Stimulated activated CD4-positive, alpha-beta T cell treated with anti-CD3 and anti-CD28 coated beads, Interleukin-12 subunit alpha, Interleukin-12 subunit beta, amount 100 ng/mL, for 48 hours (primary cell): ENCODE data around the gene GPSM1.

Experiments
- DNase-seq, 3 donors: peaks; one replicate each; pipeline ENCODE4 v3.0.0-alpha.2; 2020; ENCODE audit warnings: low read depth in 2 of 3, low spot score in 1 of 3

The GPSM1 gene, protein sequence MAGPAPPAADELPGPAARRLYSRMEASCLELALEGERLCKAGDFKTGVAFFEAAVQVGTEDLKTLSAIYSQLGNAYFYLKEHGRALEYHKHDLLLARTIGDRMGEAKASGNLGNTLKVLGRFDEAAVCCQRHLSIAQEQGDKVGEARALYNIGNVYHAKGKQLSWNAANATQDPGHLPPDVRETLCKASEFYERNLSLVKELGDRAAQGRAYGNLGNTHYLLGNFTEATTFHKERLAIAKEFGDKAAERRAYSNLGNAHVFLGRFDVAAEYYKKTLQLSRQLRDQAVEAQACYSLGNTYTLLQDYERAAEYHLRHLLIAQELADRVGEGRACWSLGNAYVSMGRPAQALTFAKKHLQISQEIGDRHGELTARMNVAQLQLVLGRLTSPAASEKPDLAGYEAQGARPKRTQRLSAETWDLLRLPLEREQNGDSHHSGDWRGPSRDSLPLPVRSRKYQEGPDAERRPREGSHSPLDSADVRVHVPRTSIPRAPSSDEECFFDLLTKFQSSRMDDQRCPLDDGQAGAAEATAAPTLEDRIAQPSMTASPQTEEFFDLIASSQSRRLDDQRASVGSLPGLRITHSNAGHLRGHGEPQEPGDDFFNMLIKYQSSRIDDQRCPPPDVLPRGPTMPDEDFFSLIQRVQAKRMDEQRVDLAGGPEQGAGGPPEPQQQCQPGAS

GRCh38 chr9:136327304-136327974 is at the start of gene GPSM1:
TSS of gene GPSM1 (plus strand) at chr9:136327539. CDS start at chr9:136327696, 157 bp downstream.
- DNase-seq = peak in 1 of 3 donors; percentile 31

- DNase-seq = no peak
These were observed 49.6 kb upstream of the GPSM1 start for GRCh38 chr9:136277746-136278145.

DNA sequence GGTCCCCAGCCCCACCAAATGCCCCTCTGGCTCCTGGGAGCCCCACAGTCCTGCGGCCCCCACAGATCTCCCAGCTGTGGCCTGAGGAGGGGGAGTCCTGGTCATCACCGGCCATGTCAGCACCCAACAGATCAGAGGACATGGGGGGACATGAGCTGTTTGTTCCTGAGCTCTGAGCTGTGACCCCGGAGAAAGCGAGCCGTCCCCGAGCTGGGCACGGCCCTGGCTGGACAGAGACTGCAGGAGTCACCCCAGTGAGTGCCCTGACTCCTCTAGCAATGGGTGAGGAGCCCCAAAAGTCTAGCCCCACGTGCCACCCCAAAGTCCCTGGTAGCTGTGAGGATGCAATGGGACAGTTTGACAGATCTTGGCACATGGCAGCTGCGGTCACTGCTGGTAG is 49.1 kb upstream of the GPSM1 start:
- no peak for DNase-seq

GRCh38 chr9:136278894-136279293 is 48.4 kb upstream of the GPSM1 start:
- DNase-seq = no peak

- no peak for DNase-seq
These were observed 47.9 kb upstream of the GPSM1 start for GRCh38 chr9:136279471-136279870.

GRCh38 chr9:136280535-136281315 is 46.6 kb upstream of the GPSM1 start:
- no peak for DNase-seq

DNA sequence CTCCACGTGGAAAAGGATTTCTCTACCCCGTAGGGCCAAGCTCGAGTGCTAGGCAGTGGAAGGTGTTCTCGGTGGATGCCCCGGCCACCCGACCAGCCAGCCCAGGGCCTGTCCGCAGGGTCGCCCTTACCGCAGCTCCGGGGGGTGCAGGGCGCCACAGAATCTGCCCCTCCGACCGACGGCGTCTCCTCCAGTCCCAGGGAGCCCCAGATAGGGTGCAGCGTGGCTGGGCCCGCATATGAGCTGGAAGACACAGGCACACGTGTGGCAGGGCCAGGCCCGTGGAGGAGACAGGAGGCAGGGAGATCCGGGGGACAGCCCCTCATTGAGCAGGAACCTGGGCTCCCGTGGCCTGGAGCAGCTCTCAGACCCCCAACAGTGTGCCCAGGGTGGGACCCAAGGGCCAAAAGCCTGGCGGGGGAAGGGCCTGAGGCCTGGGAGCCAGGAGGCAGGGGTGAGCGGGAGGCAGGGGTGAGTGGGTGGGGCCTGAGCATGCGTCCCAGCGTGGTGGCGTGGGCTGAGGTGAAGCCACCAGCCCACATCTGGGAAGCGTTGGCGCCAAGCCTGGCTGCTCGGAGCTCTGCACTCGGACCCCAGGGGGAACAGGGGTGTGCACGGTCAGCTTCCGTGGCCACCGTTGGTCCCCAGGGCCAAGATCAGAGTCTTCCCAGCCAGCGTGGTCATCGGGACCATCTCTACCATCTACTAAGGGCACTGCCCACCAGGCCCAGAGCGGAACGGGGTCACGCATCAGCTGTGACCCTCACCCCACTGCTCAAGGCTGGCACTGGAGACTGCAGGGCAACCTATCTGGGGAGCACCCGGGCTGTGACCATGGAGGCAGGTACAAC is 45.7 kb upstream of the GPSM1 start:
- DNase-seq = no peak

DNA sequence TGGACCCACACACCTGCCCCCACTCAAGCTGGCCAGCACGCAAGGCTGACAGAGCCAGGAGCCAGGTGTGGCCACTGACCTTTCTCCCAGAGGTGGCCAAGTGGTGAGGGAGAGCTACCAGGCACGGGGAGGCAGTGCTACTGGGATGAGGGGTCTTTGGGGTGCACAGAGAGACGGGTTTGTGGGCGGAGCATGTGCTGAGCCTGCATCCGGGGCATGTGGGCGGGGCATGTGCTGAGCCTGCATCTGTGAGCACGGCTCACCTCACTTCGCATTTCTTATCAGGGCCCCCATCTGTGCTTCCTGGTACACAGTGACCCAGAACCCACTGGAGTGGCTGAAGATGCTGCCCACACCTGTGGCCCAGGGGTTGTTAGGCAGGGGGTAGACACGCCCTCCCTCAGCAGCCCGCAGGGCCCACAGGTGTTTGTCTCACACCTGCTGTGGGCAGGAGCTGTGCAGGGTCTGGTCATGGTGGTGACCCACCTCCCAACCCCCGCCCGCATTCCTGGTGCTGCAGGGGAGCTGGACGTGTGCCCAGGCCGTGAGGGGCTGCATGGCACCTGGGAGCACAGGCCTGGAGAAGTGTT is 45.0 kb upstream of the GPSM1 start:
- no peak for DNase-seq

GRCh38 chr9:136283291-136284235 is 43.8 kb upstream of the GPSM1 start:
- peak; percentile 54 to 80 (median 58) for DNase-seq

DNA sequence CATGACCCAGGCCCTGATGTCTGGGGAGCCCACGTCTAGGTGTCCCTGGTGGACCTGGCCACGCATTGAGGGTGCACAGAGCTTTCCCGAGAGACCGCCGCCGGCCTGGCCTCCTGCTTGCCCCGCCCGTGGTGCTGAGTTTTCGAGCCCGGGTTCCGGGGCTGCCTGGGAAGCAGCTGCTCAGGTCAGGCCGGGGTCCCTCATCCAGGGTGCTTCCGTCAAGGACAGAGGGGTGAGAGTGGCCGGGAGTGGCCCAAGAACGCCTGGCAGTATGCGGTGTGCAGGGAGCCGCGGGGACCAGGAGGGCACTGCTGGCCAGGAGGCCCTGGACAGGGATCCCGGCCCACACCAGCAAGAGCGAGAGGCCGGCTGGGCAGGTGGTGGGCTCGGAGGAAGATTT is 43.0 kb upstream of the GPSM1 start:
- DNase-seq = no peak

DNA sequence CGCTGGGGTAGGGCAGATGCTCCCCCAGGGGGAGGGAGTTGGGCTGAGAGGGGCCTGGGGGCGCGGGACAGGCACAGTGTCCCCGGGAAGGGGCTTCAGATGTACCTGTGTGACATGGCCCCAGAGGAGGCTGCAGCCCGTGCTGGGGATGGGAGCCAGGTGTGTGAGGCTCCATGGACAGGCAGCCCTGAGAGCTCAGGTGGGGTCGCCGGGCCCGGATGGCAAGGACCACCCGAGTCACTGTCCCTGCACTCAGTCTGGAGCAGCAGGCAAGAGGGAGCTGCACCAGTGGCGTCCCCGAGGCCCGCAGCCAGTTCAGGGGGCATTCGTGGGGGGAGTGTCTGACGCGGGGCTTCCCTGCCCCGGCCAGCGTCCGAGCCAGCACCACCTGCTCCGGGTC is 42.4 kb upstream of the GPSM1 start:
- no peak for DNase-seq

DNA sequence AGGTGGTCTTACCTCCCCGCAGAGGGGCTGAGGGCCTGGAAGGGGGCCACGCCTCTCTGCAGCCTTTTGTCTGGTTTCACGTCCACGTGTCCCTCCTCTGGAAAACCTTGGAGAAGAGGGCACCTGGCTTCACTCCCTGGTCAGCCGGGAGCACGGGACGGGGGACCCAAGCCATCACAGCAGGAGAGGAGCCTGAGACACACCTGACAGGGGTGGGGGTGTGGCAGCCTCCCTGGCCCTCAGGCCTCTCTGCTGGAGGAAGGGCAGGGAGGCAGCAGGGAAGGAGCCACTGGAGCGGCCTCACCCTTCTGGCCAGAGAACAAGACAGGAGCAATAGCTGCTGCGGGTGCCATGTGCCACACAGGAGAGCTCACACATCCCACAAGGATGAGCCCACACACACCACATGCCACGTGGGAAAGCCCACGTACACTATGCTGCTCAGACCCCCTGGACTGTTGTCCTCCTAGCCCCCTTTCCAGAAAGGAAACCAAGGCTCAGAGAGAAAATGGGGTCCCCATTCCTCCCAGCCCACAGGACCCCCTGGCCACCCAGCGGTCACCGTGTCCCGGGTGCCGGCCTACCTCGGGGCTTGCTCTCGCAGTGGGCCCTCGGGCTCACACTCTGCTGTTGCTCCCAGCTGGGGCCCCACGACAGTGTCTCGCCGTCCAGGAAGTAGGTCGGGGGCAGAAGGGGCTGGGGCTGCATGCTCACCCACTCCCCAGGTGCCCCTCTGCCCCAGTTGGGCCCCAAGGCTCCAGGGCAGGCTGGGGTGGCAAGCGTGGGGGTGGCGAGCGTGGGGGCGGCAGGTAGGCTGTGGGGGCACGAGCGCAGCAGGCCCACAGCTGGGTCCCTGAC is 41.6 kb upstream of the GPSM1 start:
- DNase-seq = no peak

- DNase-seq = no peak
These were observed 40.9 kb upstream of the GPSM1 start for GRCh38 chr9:136286359-136286986.

DNA sequence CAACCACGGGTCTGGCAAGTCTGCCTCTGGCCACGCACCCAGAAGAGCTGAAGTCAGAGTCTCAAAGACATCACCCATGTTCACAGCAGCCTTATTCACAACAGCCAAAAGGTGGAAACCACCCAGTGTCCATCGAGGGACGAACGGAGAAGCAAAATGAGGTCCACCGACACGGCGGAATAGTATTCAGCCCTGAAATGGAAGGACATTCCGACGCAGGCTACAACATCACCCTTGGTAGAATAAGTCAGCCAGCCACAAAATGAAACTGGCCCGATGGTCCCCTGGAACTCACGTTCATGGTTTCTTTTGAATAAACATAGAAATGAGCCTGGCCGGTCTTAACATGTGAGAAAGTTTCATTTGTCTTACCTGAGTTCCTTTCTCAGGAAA is 40.4 kb upstream of the GPSM1 start:
- DNase-seq = no peak

DNA sequence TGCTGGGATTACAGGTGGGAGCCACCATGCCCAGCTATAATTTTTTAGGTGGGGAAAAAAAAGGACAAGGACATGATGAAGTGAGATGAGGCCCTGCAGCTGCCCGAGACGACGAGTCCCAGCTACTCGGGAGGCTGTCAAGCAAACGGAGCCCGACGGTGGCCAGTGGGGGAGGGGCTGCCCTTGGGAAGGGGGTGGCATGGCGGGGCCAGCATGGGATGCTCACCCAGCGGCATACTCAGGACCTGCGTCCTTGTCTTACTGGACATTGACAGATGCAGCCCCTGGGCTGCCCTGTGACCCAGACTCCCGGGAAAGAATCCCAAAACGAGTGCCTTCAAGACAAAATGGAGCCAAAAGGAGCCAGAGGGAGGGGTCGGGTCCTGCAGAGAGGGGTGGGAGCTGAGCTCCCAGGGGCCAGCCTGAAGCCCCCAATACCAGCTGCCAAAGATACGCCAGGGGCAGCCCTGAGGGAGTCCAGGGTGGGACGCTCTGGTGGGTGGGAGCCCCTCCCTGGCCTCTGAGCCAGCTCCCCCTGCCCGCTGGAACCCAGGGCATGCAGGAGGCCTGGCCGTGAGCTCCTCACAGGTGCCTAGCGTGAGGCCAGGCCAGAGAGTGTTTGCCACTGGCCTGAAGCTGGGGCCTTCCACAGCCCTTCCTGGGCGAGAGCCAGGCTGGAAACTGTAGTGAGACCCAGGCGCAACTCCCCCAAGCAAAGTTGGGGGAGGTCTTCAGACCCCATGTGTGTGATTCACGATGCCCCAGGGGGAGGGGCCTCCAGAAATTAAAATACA is 39.2 kb upstream of the GPSM1 start:
- no peak for DNase-seq

- no peak for DNase-seq
These were observed 37.5 kb upstream of the GPSM1 start for GRCh38 chr9:136289651-136290507.
